K562 (cell line): ENCODE measurements around the gene FBP2. TPM values are rescaled to one million over a fixed set of nuclear protein-coding genes. Genes with fewer than 3 reads are reported as not detected.

Experiments used
- ATAC-seq: fragments of 200-7000 bp; cut with Tn5 transposase; 3 replicates; pipeline ENCODE4 v1.9.1; 2020; ENCODE audit warnings: moderate library complexity
- BruUV-seq: library from RNA; stranded (reverse); fragments of 400-500 nt; replicated peaks from 2 replicates; lab custom pipeline; 2021; lab: Mats Ljungman, UMichigan
- CTCF ChIA-PET: fragments of 300-600 bp; formaldehyde crosslinking; extraction: SDS; loops from one replicate; lab custom pipeline; 2021; ENCODE audit warnings: low intra/inter-chr PET ratio; lab: Yijun Ruan, JAX
- POLR2A ChIA-PET: fragments of 300-600, 350-650 bp; sonication (Branson Sonifier 250); formaldehyde crosslinking; extraction: SDS; loops from one replicate; lab custom pipeline; 2021; ENCODE audit warnings: antibody characterized with exemption, inconsistent platforms; lab: Yijun Ruan, JAX
- DNase-seq, 4 experiments: peaks; one replicate each; pipeline versions ENCODE4 v3.0.0 to v3.0.0-alpha.2; 2011 to 2018; ENCODE audit warnings: low spot score in 3 of 4, mixed read lengths in 3 of 4; ENCODE audit errors: extremely low read depth in 1 of 4
- FAIRE-seq: peaks from 2 replicates; lab custom pipeline; 2011; peaks lifted over from hg19 to GRCh38; lab: Jason Lieb, UNC
- H2AFZ ChIP-seq: 2 replicates; pipeline ENCODE4 v1.6.0; 2011; ENCODE audit warnings: low read depth, low read length, control low read depth, inconsistent platforms
- H3K27ac ChIP-seq: fragments of 200-600 bp; 3 replicates; pipeline ENCODE4 v1.8.0; 2011; ENCODE audit warnings: low read depth, mild to moderate bottlenecking, control low read depth, inconsistent platforms, low read length, moderate library complexity, mixed read lengths; ENCODE audit errors: extremely low read depth
- H3K27me3 ChIP-seq, 2 experiments: fragments of 300-600 bp in 1 of 2; 2 replicates in 1 of 2; 3 replicates in 1 of 2; pipeline versions ENCODE4 v1.6.0 to v1.8.0; 2011; ENCODE audit warnings: inconsistent platforms in 2 of 2, low read length in 2 of 2, mild to moderate bottlenecking in 1 of 2, mixed read lengths in 1 of 2, moderate library complexity in 1 of 2; ENCODE audit not compliant: control insufficient read depth in 2 of 2, insufficient read depth in 2 of 2
- H3K36me3 ChIP-seq: fragments of 300-600 bp; 3 replicates; pipeline ENCODE4 v1.8.0; 2011; ENCODE audit warnings: mild to moderate bottlenecking, low read length, inconsistent platforms; ENCODE audit not compliant: control insufficient read depth, insufficient read depth
- H3K4me1 ChIP-seq, 2 experiments: fragments of 200-600 bp in 1 of 2; replicated peaks in 1 of 2; 2 replicates in 1 of 2; 3 replicates in 1 of 2; pipeline versions ENCODE4 v1.5.1 to v1.8.0; 2011; ENCODE audit warnings: inconsistent platforms in 2 of 2, low read length in 2 of 2, mild to moderate bottlenecking in 1 of 2, mixed read lengths in 1 of 2, moderate library complexity in 1 of 2; ENCODE audit not compliant: control insufficient read depth in 2 of 2, insufficient read depth in 2 of 2
- H3K4me2 ChIP-seq: 2 replicates; pipeline ENCODE4 v1.6.1; 2011; ENCODE audit warnings: low read length, control low read depth, inconsistent platforms, mixed read lengths; ENCODE audit not compliant: insufficient read depth
- H3K4me3 ChIP-seq: fragments of 200-600 bp; sonication (generic), shearing (Covaris generic); 2 replicates; pipeline ENCODE4 v1.5.1; 2016; ENCODE audit warnings: control low read depth, inconsistent platforms
- H3K79me2 ChIP-seq: fragments of 200-600 bp; 3 replicates; pipeline ENCODE4 v1.8.0; 2011; ENCODE audit warnings: low read length, inconsistent platforms; ENCODE audit not compliant: control insufficient read depth, insufficient read depth
- H3K9ac ChIP-seq, 2 experiments: 2 replicates each; pipeline versions ENCODE4 v1.6.0 to v1.6.1; 2011; ENCODE audit warnings: low read depth in 2 of 2, low read length in 2 of 2, control low read depth in 1 of 2, inconsistent platforms in 1 of 2, mild to moderate bottlenecking in 1 of 2, mixed read lengths in 1 of 2; ENCODE audit not compliant: insufficient read depth in 1 of 2
- H3K9me1 ChIP-seq: one replicate; pipeline ENCODE4 v1.6.0; 2011; ENCODE audit warnings: inconsistent platforms, mild to moderate bottlenecking, low read length, moderate library complexity; ENCODE audit not compliant: control insufficient read depth, insufficient read depth
- H3K9me3 ChIP-seq: replicated peaks from 2 replicates; pipeline ENCODE4 v1.5.1; 2011; ENCODE audit warnings: low read depth, low read length, inconsistent platforms; ENCODE audit not compliant: control insufficient read depth, insufficient read depth
- H4K20me1 ChIP-seq: replicated peaks from 2 replicates; pipeline ENCODE4 v1.6.1; 2011; ENCODE audit warnings: low read length, inconsistent platforms, mixed read lengths; ENCODE audit not compliant: control insufficient read depth, insufficient read depth
- CEBPB ChIP-seq: fragments of 450-650 bp; IDR thresholded peaks from 2 replicates; pipeline ENCODE4 v1.6.1; 2016; ENCODE audit warnings: missing genetic modification characterization, missing compliant biosample characterization
- ELF1 ChIP-seq: fragments of 200-800 bp; sonication (Bioruptor generic); IDR thresholded peaks from 2 replicates; pipeline ENCODE4 v1.6.1; 2016; ENCODE audit warnings: missing genetic modification characterization, missing compliant biosample characterization
- HMG20B ChIP-seq: fragments of 250-450 bp; sonication (Bioruptor Pico); IDR thresholded peaks from 2 replicates; pipeline ENCODE4 v1.5.0; 2021; ENCODE audit warnings: mild to moderate bottlenecking
- NCOA4 ChIP-seq: fragments of 450-650 bp; IDR thresholded peaks from 2 replicates; pipeline ENCODE4 v1.6.1; 2018; ENCODE audit warnings: mild to moderate bottlenecking; ENCODE audit not compliant: partially characterized antibody
- NCOA6 ChIP-seq: fragments of 450-650 bp; IDR thresholded peaks from 2 replicates; pipeline ENCODE4 v1.6.1; 2017; ENCODE audit warnings: mild to moderate bottlenecking
- NFIC ChIP-seq: fragments of 450-650 bp; IDR thresholded peaks from 2 replicates; pipeline ENCODE4 v1.6.1; 2017; ENCODE audit warnings: mild to moderate bottlenecking, inconsistent platforms
- NFIX ChIP-seq: fragments of 250-450 bp; sonication (Bioruptor Pico); IDR thresholded peaks from 2 replicates; pipeline ENCODE4 v1.4.0; 2020; ENCODE audit warnings: low read depth, mild to moderate bottlenecking, moderate library complexity
- SRSF3 ChIP-seq: fragments of 200-400 bp; formaldehyde crosslinking; IDR thresholded peaks from 2 replicates; pipeline ENCODE4 v1.6.1; 2016; ENCODE audit warnings: mild to moderate bottlenecking, low read length, moderate library complexity; ENCODE audit not compliant: insufficient read depth
- ZBTB12 ChIP-seq: fragments of 250-450 bp; sonication (Bioruptor Pico); IDR thresholded peaks from 2 replicates; pipeline ENCODE4 v1.4.0; 2020
- ZNF134 ChIP-seq: fragments of 250-450 bp; sonication (Bioruptor Pico); conservative IDR thresholded peaks from 2 replicates; pipeline ENCODE4 v1.4.0; 2020
- ZNF347 ChIP-seq: fragments of 450-650 bp; formaldehyde crosslinking; IDR thresholded peaks from 2 replicates; pipeline ENCODE4 v1.4.0; 2020; ENCODE audit warnings: low read depth, mild to moderate bottlenecking, moderate library complexity
- ZSCAN29 ChIP-seq: fragments of 450-650 bp; IDR thresholded peaks from 2 replicates; pipeline ENCODE4 v1.6.1; 2017
- WGBS: fragments of 100-300 bp; shearing (Covaris generic); methylation state at CpG from one replicate; pipeline ENCODE4 v1.1.6; 2016; ENCODE audit warnings: low coverage, mixed read lengths; ENCODE audit not compliant: insufficient coverage; ENCODE audit errors: missing lambda C conversion rate; 5-methylcytosine and 5-hydroxymethylcytosine counted together
- in situ Hi-C: fragments of 300-500 bp; cut with MboI; formaldehyde crosslinking; loops from 4 replicates; pipeline ENCODE4 v1.15.0; 2018; ENCODE audit warnings: inconsistent platforms, mixed read lengths
- intact Hi-C: fragments of 100-400 bp; cut with micrococcal nuclease; formaldehyde crosslinking; loops from 2 replicates; pipeline ENCODE4 v1.14.2; 2022
- polyA plus RNA-seq, 8 experiments: library from polyadenylated mRNA; depleted of rRNA in 4 of 8; stranded (reverse) in 5 of 8; unstranded in 3 of 8; fragments of >200 nt; fragmentation: Nextera tagmentation in 2 of 8; fragmentation: Illumina TruSeq in 1 of 8; extraction: Ambion mirVana in 2 of 8; extraction: Trizol in 1 of 8; gene quantifications; 2 replicates each; pipeline versions ENCODE4 v1.2.1 to v1.2.3, GENCODE V29; 2011 to 2014; ENCODE audit warnings: inconsistent platforms in 1 of 8, missing spikeins in 1 of 8
- total RNA-seq, 7 experiments: library from RNA; depleted of rRNA in 6 of 7; stranded (reverse); fragments of >200 nt in 6 of 7; fragmentation: Illumina TruSeq in 2 of 7; extraction: Trizol in 2 of 7; gene quantifications; 2 replicates each; pipeline versions ENCODE4 v1.2.1 to v1.2.3, GENCODE V29; 2011 to 2021; ENCODE audit warnings: low replicate concordance in 1 of 7

The FBP2 gene
- total and polyA plus RNA-seq, 9 of the 15 experiments (the other 6 are each of a cell fraction or from before 2014, with no cell fraction given), result 0.06 TPM; not detected in 7

GRCh38 chr9:94528886-94529285, 64.7 kb downstream of the FBP2 start (continued):
- TF ChIP-seq ZSCAN29, result no peak
- no peak for TF ChIP-seq NCOA4
- no peak for TF ChIP-seq CEBPB (tag)
- no peak for TF ChIP-seq ZNF134 (CRISPR knock-in tag)

- Histone ChIP-seq H3K9me3 (no peaks in the 10 kb centered on the region), H3K9ac (no peak overlapping the region), H3K27ac (no peak overlapping the region), H3K27me3 (peaks cover 0 to 5% of the 10 kb centered on the region in 2 experiments; a peak in 1 of 5 replicates), H3K79me2 (no peaks in the 10 kb centered on the region), H4K20me1 (no peaks in the 10 kb centered on the region), H3K4me3 (no peak overlapping the region), H3K4me1 (no peaks in the 10 kb centered on the region)
- BruUV-seq, result no TSS peak
- intact Hi-C loops, result no loop called here
- in situ Hi-C loops, result no loop called here
- CTCF ChIA-PET, result no interaction called here
- WGBS, result 0% methylated on average over 1 of the region's 1 CpG
- POLR2A ChIA-PET, result interaction anchor here (0.7 kb wide), 1 partner anchor 15 kb away, joined by 3 read pairs; no protein-coding TSS in a partner anchor
- no peak for DNase-seq
- TF ChIP-seq NFIX (CRISPR knock-in tag) (no peak), ELF1 (tag) (no peak), ZNF347 (CRISPR knock-in tag) (no peak), NCOA6 (no peak), ZBTB12 (CRISPR knock-in tag) (no peak), NFIC (no peak), SRSF3 (no peak), HMG20B (CRISPR knock-in tag) (no peak)
- TF ChIP-seq, all 486 proteins: peak for 0
- Histone ChIP-seq H2AFZ (no peak overlapping the region), H3K4me2 (no peak overlapping the region), H3K9me1 (no peaks in the 10 kb centered on the region), H3K36me3 (no peaks in the 10 kb centered on the region)
- no peak for ATAC-seq
- FAIRE-seq, result peak; percentile 26
These were observed 66.7 kb downstream of the FBP2 start for GRCh38 chr9:94526951-94527350.
